ENCODE measurements around the gene ZGPAT. TPM values are rescaled to one million over a fixed set of nuclear protein-coding genes. Genes with fewer than 3 reads are reported as not detected.

Gene ZGPAT
- total and polyA plus RNA-seq, 9 of the 15 experiments (the other 6 are each of a cell fraction or from before 2014, with no cell fraction given), result 0.14 to 26.6 (median 7.4) TPM

DNA sequence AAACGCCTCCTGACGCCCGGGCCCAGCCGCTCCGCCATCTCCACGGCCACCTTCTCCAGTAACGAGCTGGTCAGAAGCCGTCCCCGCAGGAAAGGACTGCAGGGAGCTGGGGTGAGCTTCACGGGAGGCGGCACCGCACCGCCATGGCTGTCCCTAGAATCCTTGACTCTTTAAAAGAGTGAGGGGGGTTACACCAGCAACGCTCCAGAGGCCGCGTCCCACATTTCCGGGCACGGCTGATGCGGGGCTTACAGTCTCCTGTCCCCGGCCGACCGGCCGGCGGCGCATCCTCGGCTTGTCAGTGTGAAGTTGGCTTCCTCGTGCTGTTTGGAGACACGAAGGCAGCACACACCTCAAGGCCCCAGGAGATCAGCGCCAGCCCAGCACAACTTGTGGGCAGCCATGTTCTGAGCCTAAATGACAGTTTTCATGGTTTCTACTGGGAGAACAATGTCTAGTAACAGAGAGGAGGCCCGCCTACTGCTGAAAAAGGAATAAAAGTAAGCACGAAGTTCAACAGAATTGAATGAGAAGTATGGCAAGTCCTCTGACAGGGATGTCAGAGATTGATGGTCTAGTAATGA is 62.1 kb downstream of the ZGPAT start:
- ChIA-PET CTCF (ENCODE audit: low intra/inter-chr PET ratio) (no interaction called here), POLR2A (no interaction called here)
- Histone ChIP-seq H3K4me1 (replicated peaks in 1 of 2; ENCODE audit: control insufficient read depth in 2 of 2, insufficient read depth in 2 of 2, low read length in 2 of 2) (peaks cover 12 to 52% of the 10 kb centered on the region in 2 experiments; a peak in 4 of 5 replicates), H4K20me1 (replicated peaks; ENCODE audit: control insufficient read depth, insufficient read depth, low read length) (no peaks in the 10 kb centered on the region; the same call in 1 of the 2 replicates), H3K4me3 (no peak overlapping the region), H3K9ac (ENCODE audit: insufficient read depth in 1 of 2, low read depth in 2 of 2, low read length in 2 of 2) (peak overlapping the region in 1 of 2 experiments; percentile 13; a peak in 1 of 4 replicates), H3K9me1 (ENCODE audit: control insufficient read depth, insufficient read depth, low read length) (no peaks in the 10 kb centered on the region), H3K79me2 (ENCODE audit: control insufficient read depth, insufficient read depth, low read length) (no peaks in the 10 kb centered on the region), H2AFZ (ENCODE audit: low read depth, low read length) (no peak overlapping the region), H3K9me3 (replicated peaks; ENCODE audit: control insufficient read depth, insufficient read depth, low read depth, low read length) (no peaks in the 10 kb centered on the region), H3K27me3 (ENCODE audit: control insufficient read depth in 2 of 2, insufficient read depth in 2 of 2, low read length in 2 of 2) (peaks cover 0 to 9% of the 10 kb centered on the region in 2 experiments; a peak in 2 of 5 replicates), H3K27ac (ENCODE audit: extremely low read depth, low read depth, low read length) (no peak overlapping the region), H3K4me2 (ENCODE audit: insufficient read depth, low read length) (no peak overlapping the region), H3K36me3 (ENCODE audit: control insufficient read depth, insufficient read depth, low read length) (no peaks in the 10 kb centered on the region)
- TF ChIP-seq PCBP1 (IDR thresholded peaks at IDR 0.05; ENCODE audit: low read depth, low read length, poor library complexity, severe bottlenecking) (no peak), HDAC2 (IDR thresholded peaks at IDR 0.05) (no peak), ZNF695 (CRISPR knock-in tag; IDR thresholded peaks at IDR 0.05) (no peak), PYGO2 (tag; IDR thresholded peaks at IDR 0.05) (no peak), BRD4 (IDR thresholded peaks at IDR 0.05) (no peak), BRF1 (IDR thresholded peaks at IDR 0.05; ENCODE audit: borderline replicate concordance, extremely low read depth, insufficient read length) (no peak), NFIC (IDR thresholded peaks at IDR 0.05) (no peak), ZNF124 (CRISPR knock-in tag; IDR thresholded peaks at IDR 0.05) (no peak), SRSF1 (IDR thresholded peaks at IDR 0.05; ENCODE audit: low read depth, low read length) (no peak)
- TF ChIP-seq, protein P1, sequence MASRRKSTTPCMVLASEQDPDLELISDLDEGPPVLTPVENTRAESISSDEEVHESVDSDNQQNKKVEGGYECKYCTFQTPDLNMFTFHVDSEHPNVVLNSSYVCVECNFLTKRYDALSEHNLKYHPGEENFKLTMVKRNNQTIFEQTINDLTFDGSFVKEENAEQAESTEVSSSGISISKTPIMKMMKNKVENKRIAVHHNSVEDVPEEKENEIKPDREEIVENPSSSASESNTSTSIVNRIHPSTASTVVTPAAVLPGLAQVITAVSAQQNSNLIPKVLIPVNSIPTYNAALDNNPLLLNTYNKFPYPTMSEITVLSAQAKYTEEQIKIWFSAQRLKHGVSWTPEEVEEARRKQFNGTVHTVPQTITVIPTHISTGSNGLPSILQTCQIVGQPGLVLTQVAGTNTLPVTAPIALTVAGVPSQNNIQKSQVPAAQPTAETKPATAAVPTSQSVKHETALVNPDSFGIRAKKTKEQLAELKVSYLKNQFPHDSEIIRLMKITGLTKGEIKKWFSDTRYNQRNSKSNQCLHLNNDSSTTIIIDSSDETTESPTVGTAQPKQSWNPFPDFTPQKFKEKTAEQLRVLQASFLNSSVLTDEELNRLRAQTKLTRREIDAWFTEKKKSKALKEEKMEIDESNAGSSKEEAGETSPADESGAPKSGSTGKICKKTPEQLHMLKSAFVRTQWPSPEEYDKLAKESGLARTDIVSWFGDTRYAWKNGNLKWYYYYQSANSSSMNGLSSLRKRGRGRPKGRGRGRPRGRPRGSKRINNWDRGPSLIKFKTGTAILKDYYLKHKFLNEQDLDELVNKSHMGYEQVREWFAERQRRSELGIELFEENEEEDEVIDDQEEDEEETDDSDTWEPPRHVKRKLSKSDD (conservative IDR thresholded peaks at IDR 0.05; ENCODE audit: low read length), result no peak
- TF ChIP-seq, protein P2, sequence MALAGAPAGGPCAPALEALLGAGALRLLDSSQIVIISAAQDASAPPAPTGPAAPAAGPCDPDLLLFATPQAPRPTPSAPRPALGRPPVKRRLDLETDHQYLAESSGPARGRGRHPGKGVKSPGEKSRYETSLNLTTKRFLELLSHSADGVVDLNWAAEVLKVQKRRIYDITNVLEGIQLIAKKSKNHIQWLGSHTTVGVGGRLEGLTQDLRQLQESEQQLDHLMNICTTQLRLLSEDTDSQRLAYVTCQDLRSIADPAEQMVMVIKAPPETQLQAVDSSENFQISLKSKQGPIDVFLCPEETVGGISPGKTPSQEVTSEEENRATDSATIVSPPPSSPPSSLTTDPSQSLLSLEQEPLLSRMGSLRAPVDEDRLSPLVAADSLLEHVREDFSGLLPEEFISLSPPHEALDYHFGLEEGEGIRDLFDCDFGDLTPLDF (CRISPR knock-in tag; IDR thresholded peaks at IDR 0.05), result no peak
- TF ChIP-seq, protein P3, sequence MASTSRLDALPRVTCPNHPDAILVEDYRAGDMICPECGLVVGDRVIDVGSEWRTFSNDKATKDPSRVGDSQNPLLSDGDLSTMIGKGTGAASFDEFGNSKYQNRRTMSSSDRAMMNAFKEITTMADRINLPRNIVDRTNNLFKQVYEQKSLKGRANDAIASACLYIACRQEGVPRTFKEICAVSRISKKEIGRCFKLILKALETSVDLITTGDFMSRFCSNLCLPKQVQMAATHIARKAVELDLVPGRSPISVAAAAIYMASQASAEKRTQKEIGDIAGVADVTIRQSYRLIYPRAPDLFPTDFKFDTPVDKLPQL (IDR thresholded peaks at IDR 0.05; ENCODE audit: extremely low read depth, insufficient read length), result no peak
- DNase-seq (ENCODE audit: extremely low read depth in 1 of 4, low spot score in 3 of 4), result no peak
- BruUV-seq (replicated peaks), result no TSS peak
- FAIRE-seq, result no peak
- ATAC-seq, result no peak
- in situ Hi-C loops (cut with MboI), result loop anchor here (5.0 kb wide), 1 partner anchor 58 kb away; no protein-coding TSS in a partner anchor
- intact Hi-C loops (cut with micrococcal nuclease), result no loop called here
- WGBS (ENCODE audit: insufficient coverage, low coverage, missing lambda C conversion rate), result 51% methylated on average over 26 of the region's 31 CpGs
